Mesodermal cell (in vitro differentiated cells): ENCODE data around the gene CAPN7.

ENCODE experiments used
- H3K27ac ChIP-seq: 2 replicates; pipeline ENCODE4 v1.7.0; 2013; ENCODE audit warnings: mild to moderate bottlenecking, low read depth, low read length, moderate library complexity; ENCODE audit not compliant: severe bottlenecking
- H3K36me3 ChIP-seq: 2 replicates; pipeline ENCODE4 v1.7.1; 2013; ENCODE audit warnings: mild to moderate bottlenecking, low read length, moderate library complexity; ENCODE audit not compliant: control insufficient read depth, insufficient read depth
- H3K4me1 ChIP-seq: one replicate; pipeline ENCODE4 v1.7.1; 2013; ENCODE audit warnings: mild to moderate bottlenecking, low read length; ENCODE audit not compliant: insufficient read depth, control insufficient read depth, poor library complexity, severe bottlenecking
- H3K4me3 ChIP-seq: 2 replicates; pipeline ENCODE4 v1.7.0; 2013; ENCODE audit warnings: low read length, control low read depth, mild to moderate bottlenecking; ENCODE audit not compliant: insufficient read depth, poor library complexity, severe bottlenecking; ENCODE audit errors: extremely low read depth
- H3K9me3 ChIP-seq: 2 replicates; pipeline ENCODE4 v1.7.1; 2013; ENCODE audit warnings: mild to moderate bottlenecking, low read length, moderate library complexity; ENCODE audit not compliant: control insufficient read depth
- WGBS, 2 experiments: methylation state at CpG; one replicate each; pipeline ENCODE4 v1.1.5; 2013; ENCODE audit warnings: missing lambda C conversion rate in 2 of 2; ENCODE audit not compliant: insufficient coverage in 2 of 2; 5-methylcytosine and 5-hydroxymethylcytosine counted together

Gene CAPN7

GRCh38 chr3:15298504-15298903 lies 92.5 kb downstream of the CAPN7 start:
- no peak overlapping the region for H3K27ac ChIP-seq
- H3K9me3 ChIP-seq, result no peaks in the 10 kb centered on the region
- H3K36me3 ChIP-seq, result peaks cover 65% of the 10 kb centered on the region
- no peak overlapping the region for H3K4me3 ChIP-seq
- H3K4me1 ChIP-seq, result peaks cover 27% of the 10 kb centered on the region
- WGBS, 2 experiments, result 92 to 100% methylated on average over 1 to 2 of the region's 3 CpGs

GRCh38 chr3:15299036-15299435 lies 93.0 kb downstream of the CAPN7 start:
- no peak overlapping the region for H3K4me3 ChIP-seq
- peaks cover 28% of the 10 kb centered on the region for H3K4me1 ChIP-seq
- peaks cover 70% of the 10 kb centered on the region for H3K36me3 ChIP-seq
- H3K27ac ChIP-seq, result no peak overlapping the region
- WGBS, 2 experiments, result 100% methylated on average over 1 to 3 of the region's 3 CpGs
- H3K9me3 ChIP-seq, result no peaks in the 10 kb centered on the region

GRCh38 chr3:15300323-15301078 lies 94.5 kb downstream of the CAPN7 start:
- Histone ChIP-seq H3K4me1 (peaks cover 42% of the 10 kb centered on the region), H3K9me3 (no peaks in the 10 kb centered on the region), H3K36me3 (peaks cover 64% of the 10 kb centered on the region), H3K27ac (peak overlapping the region; percentile 62), H3K4me3 (no peak overlapping the region)
- no CpG with 5 or more reads among the region's 8 CpGs for WGBS, 2 experiments

- H3K4me1 ChIP-seq, result peaks cover 44% of the 10 kb centered on the region
- H3K27ac ChIP-seq, result no peak overlapping the region
- 95 to 100% methylated on average over 6 to 7 of the region's 7 CpGs for WGBS, 2 experiments
- H3K4me3 ChIP-seq, result no peak overlapping the region
- H3K36me3 ChIP-seq, result peaks cover 52% of the 10 kb centered on the region
- H3K9me3 ChIP-seq, result no peaks in the 10 kb centered on the region
Measured at GRCh38 chr3:15301761-15302160, 95.7 kb downstream of the CAPN7 start.
